Measurements from ENCODE around the gene AKAIN1.

The AKAIN1 gene

GRCh38 chr18:5103693-5104092, 93.4 kb downstream of the AKAIN1 start:
- no peak for TF ChIP-seq EZH2phosphoT487 (IDR thresholded peaks at IDR 0.05; ENCODE audit: low read length)
- no peak for TF ChIP-seq EZH2 (optimal IDR thresholded peaks at IDR 0.05; ENCODE audit: low read depth, low read length)
- TF ChIP-seq CTCF (IDR thresholded peaks at IDR 0.05; ENCODE audit: low read length): no peak
- no peak for DNase-seq

GRCh38 chr18:5103286-5103685, 93.8 kb downstream of the AKAIN1 start:
- H3F3A ChIP-seq (ENCODE audit: insufficient read depth, low read length): no peaks in the 10 kb centered on the region
- no peak overlapping the region for H3K9ac ChIP-seq (ENCODE audit: low read length)
- H4K20me1 ChIP-seq (ENCODE audit: insufficient read depth, low read length): no peaks in the 10 kb centered on the region
- TF ChIP-seq CTCF (IDR thresholded peaks at IDR 0.05; ENCODE audit: low read length) (no peak), EZH2phosphoT487 (IDR thresholded peaks at IDR 0.05; ENCODE audit: low read length) (no peak), EZH2 (optimal IDR thresholded peaks at IDR 0.05; ENCODE audit: low read depth, low read length) (no peak)
- H3K4me3 ChIP-seq (ENCODE audit: low read length): no peak overlapping the region
- H3K27ac ChIP-seq (ENCODE audit: low read length): no peak overlapping the region
- H3K4me2 ChIP-seq (ENCODE audit: low read depth, low read length): no peak overlapping the region
- no peak overlapping the region for H2AFZ ChIP-seq (ENCODE audit: low read length)
- H3K9me2 ChIP-seq (replicated peaks; ENCODE audit: insufficient read depth, low read length): no peaks in the 10 kb centered on the region
- no peaks in the 10 kb centered on the region for H3K27me3 ChIP-seq (replicated peaks; ENCODE audit: insufficient read depth, low read length)
- no peaks in the 10 kb centered on the region for H3K79me2 ChIP-seq (ENCODE audit: low read length)
- no peaks in the 10 kb centered on the region for H3K4me1 ChIP-seq (ENCODE audit: low read length)
- no peaks in the 10 kb centered on the region for H3K36me3 ChIP-seq (replicated peaks; ENCODE audit: insufficient read depth, low read length)
- no peaks in the 10 kb centered on the region for H3K9me3 ChIP-seq (replicated peaks; ENCODE audit: insufficient read depth, low read length)
- no peak for DNase-seq

More at GRCh38 chr18:5103693-5104092, 93.4 kb downstream of the AKAIN1 start:
- H3K4me3 ChIP-seq (ENCODE audit: low read length): no peak overlapping the region
- no peaks in the 10 kb centered on the region for H3K36me3 ChIP-seq (replicated peaks; ENCODE audit: insufficient read depth, low read length)
- no peaks in the 10 kb centered on the region for H3F3A ChIP-seq (ENCODE audit: insufficient read depth, low read length)
- no peak overlapping the region for H2AFZ ChIP-seq (ENCODE audit: low read length)
- H3K4me2 ChIP-seq (ENCODE audit: low read depth, low read length): no peak overlapping the region
- no peak overlapping the region for H3K27ac ChIP-seq (ENCODE audit: low read length)
- no peaks in the 10 kb centered on the region for H3K9me2 ChIP-seq (replicated peaks; ENCODE audit: insufficient read depth, low read length)
- H4K20me1 ChIP-seq (ENCODE audit: insufficient read depth, low read length): no peaks in the 10 kb centered on the region
- H3K27me3 ChIP-seq (replicated peaks; ENCODE audit: insufficient read depth, low read length): no peaks in the 10 kb centered on the region
- no peaks in the 10 kb centered on the region for H3K4me1 ChIP-seq (ENCODE audit: low read length)
- H3K9ac ChIP-seq (ENCODE audit: low read length): no peak overlapping the region
- no peaks in the 10 kb centered on the region for H3K9me3 ChIP-seq (replicated peaks; ENCODE audit: insufficient read depth, low read length)
- no peaks in the 10 kb centered on the region for H3K79me2 ChIP-seq (ENCODE audit: low read length)

- no peak overlapping the region for H3K27ac ChIP-seq (ENCODE audit: low read length)
- no peak overlapping the region for H3K4me2 ChIP-seq (ENCODE audit: low read depth, low read length)
- H3K27me3 ChIP-seq (replicated peaks; ENCODE audit: insufficient read depth, low read length): no peaks in the 10 kb centered on the region
- H3K9me3 ChIP-seq (replicated peaks; ENCODE audit: insufficient read depth, low read length): no peaks in the 10 kb centered on the region
- TF ChIP-seq CTCF (IDR thresholded peaks at IDR 0.05; ENCODE audit: low read length) (no peak), EZH2 (optimal IDR thresholded peaks at IDR 0.05; ENCODE audit: low read depth, low read length) (no peak), EZH2phosphoT487 (IDR thresholded peaks at IDR 0.05; ENCODE audit: low read length) (no peak)
- H3K4me1 ChIP-seq (ENCODE audit: low read length): no peaks in the 10 kb centered on the region
- H4K20me1 ChIP-seq (ENCODE audit: insufficient read depth, low read length): no peaks in the 10 kb centered on the region
- H3F3A ChIP-seq (ENCODE audit: insufficient read depth, low read length): no peaks in the 10 kb centered on the region
- H2AFZ ChIP-seq (ENCODE audit: low read length): no peak overlapping the region
- no peak overlapping the region for H3K9ac ChIP-seq (ENCODE audit: low read length)
- no peaks in the 10 kb centered on the region for H3K9me2 ChIP-seq (replicated peaks; ENCODE audit: insufficient read depth, low read length)
- no peak for DNase-seq
- H3K36me3 ChIP-seq (replicated peaks; ENCODE audit: insufficient read depth, low read length): no peaks in the 10 kb centered on the region
- H3K79me2 ChIP-seq (ENCODE audit: low read length): no peaks in the 10 kb centered on the region
- H3K4me3 ChIP-seq (ENCODE audit: low read length): no peak overlapping the region
Measured at GRCh38 chr18:5097116-5097703, 99.8 kb downstream of the AKAIN1 start.
